Epithelial cell of esophagus (primary cell): ENCODE measurements around the gene RANBP2.

ENCODE experiments used
- DNase-seq: peaks from one replicate; pipeline ENCODE4 v3.0.0; 2010; ENCODE audit warnings: low read depth
- H3K4me3 ChIP-seq: 2 replicates; pipeline ENCODE4 v1.5.1; 2011; ENCODE audit warnings: mild to moderate bottlenecking, low read length, control low read depth
- TF ChIP-seq, protein P1 (sequence below): IDR thresholded peaks from 2 replicates; pipeline ENCODE4 v1.5.1; 2011; ENCODE audit warnings: low read depth, mild to moderate bottlenecking, low read length, control low read depth, inconsistent platforms; ENCODE audit not compliant: insufficient read depth; ENCODE audit errors: missing control alignments

Gene RANBP2

DNA sequence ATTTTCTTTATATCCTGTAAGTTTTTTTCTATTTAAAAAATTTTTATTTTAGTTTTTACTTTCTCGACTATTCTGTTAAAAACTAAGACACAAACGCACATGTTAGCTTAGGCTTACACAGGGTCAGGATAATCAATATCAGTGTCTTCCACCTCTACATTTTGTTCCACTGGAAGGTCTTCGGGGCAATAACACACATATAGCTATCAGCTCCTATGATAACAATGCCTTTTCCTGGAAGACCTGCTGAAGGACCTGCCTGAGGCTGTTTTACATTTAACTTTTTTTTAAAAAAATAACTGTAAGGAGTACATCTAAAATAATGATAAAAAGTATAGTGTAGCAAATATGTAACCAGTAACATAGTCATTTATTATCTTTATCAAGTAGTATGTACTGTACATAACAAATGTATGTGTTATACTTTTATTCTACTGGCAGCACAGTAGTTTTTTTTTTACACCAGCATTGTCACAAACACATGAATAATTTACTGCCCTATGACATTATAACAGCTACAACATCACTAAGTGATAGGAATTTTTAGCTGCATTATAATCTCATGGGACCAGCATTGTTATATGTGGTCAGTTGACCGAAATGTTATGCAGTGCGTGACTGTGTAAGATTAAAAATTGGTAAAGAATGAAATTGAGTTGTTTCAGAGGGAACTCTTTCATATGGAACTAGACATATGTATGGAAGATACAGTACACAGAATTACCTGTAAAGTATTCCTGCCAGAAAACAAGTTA, 105.2 kb downstream of the RANBP2 start:
- no peak for DNase-seq
- TF ChIP-seq, protein P1, sequence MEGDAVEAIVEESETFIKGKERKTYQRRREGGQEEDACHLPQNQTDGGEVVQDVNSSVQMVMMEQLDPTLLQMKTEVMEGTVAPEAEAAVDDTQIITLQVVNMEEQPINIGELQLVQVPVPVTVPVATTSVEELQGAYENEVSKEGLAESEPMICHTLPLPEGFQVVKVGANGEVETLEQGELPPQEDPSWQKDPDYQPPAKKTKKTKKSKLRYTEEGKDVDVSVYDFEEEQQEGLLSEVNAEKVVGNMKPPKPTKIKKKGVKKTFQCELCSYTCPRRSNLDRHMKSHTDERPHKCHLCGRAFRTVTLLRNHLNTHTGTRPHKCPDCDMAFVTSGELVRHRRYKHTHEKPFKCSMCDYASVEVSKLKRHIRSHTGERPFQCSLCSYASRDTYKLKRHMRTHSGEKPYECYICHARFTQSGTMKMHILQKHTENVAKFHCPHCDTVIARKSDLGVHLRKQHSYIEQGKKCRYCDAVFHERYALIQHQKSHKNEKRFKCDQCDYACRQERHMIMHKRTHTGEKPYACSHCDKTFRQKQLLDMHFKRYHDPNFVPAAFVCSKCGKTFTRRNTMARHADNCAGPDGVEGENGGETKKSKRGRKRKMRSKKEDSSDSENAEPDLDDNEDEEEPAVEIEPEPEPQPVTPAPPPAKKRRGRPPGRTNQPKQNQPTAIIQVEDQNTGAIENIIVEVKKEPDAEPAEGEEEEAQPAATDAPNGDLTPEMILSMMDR, result no peak
- no peak overlapping the region for H3K4me3 ChIP-seq

DNA sequence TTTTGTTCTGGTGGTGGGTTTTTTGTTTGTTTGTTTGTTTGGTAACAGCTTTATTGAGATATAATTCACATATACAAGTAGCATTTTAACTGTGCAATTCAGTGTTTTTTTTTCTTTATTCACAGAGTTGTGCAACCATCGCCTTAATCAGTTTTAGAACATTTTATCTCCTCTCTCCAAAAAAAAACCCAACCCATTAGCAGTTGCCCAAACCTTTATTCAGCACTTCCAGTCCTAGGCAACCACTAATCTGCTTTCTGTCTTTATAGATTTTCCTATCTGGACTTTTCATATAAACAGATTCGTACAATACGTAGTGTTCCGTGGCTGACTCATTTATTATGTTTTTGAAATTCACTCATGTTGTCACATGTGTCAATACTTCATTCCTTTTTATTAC, 106.0 kb downstream of the RANBP2 start:
- H3K4me3 ChIP-seq, result no peak overlapping the region
- no peak for DNase-seq
- TF ChIP-seq, protein P1, result no peak

GRCh38 chr2:108825736-108826135, 106.5 kb downstream of the RANBP2 start:
- no peak overlapping the region for H3K4me3 ChIP-seq
- TF ChIP-seq, protein P1, result no peak
- DNase-seq, result no peak

- DNase-seq, result peak; percentile 66
- TF ChIP-seq, protein P1, result no peak
- H3K4me3 ChIP-seq, result no peak overlapping the region
These were observed 110.5 kb downstream of the RANBP2 start for GRCh38 chr2:108829578-108830310.

DNA sequence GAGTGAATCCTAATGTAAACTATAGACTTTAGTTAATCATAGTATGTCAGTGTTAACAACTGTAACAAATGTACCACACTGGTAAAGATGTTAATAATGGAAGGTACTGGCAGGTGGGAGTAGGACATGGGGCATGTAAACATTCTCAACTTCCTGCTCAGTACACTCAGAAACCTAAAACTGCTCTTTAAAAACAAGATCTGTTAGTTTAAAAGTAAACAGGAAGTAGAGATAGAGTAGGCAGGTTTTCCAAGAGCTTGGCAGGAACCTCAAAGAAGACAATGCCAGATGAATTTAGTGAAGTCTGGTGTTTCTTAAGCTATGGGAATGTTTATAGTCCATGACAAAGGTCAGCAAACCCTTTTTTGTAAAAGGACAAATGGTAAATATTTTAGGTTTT, 113.9 kb downstream of the RANBP2 start:
- DNase-seq, result no peak
- H3K4me3 ChIP-seq, result no peak overlapping the region
- TF ChIP-seq, protein P1, result no peak

DNA sequence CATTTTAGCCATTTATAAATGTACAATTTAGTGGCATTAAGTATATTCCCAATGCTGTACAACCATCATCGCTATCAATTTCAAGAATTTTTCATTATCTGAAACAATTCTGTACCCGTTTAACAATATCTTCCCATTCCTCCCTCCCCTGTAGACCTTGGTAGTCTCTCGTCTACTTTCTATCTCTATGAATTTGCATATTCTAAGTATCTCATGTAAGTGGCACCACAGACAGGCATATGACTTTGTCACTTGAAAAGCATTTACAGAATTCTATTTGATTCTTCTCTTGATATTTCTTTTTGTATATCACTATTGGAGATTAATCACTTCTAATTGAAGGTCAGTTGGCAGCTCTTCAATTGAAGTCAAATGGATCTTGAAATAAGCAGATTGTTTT, 115.3 kb downstream of the RANBP2 start:
- no peak overlapping the region for H3K4me3 ChIP-seq
- TF ChIP-seq, protein P1, result no peak
- no peak for DNase-seq
